IPS-15b (cell line): ENCODE data around the gene ACTN4.

Source experiments
- H3K27me3 ChIP-seq: one replicate; pipeline ENCODE4 v1.6.1; 2013; ENCODE audit warnings: low read length; ENCODE audit not compliant: control insufficient read depth, insufficient read depth
- H3K36me3 ChIP-seq: one replicate; pipeline ENCODE4 v1.6.1; 2013; ENCODE audit warnings: low read length; ENCODE audit not compliant: control insufficient read depth, insufficient read depth
- H3K4me1 ChIP-seq: one replicate; pipeline ENCODE4 v1.6.1; 2013; ENCODE audit warnings: mild to moderate bottlenecking, low read length; ENCODE audit not compliant: control insufficient read depth, insufficient read depth
- H3K4me3 ChIP-seq: one replicate; pipeline ENCODE4 v1.5.1; 2013; ENCODE audit warnings: low read depth, low read length
- H3K9ac ChIP-seq: one replicate; pipeline ENCODE4 v1.6.1; 2013; ENCODE audit warnings: low read depth, mild to moderate bottlenecking, low read length
- H3K9me3 ChIP-seq: one replicate; pipeline ENCODE4 v1.6.1; 2013; ENCODE audit warnings: mild to moderate bottlenecking, low read length; ENCODE audit not compliant: control insufficient read depth, insufficient read depth

ACTN4 gene

GRCh38 chr19:38695832-38696728, 48.6 kb downstream of the ACTN4 start:
- no peaks in the 10 kb centered on the region for H3K27me3 ChIP-seq
- H3K9ac ChIP-seq, result no peak overlapping the region
- peaks cover 43% of the 10 kb centered on the region for H3K36me3 ChIP-seq
- peaks cover 14% of the 10 kb centered on the region for H3K4me1 ChIP-seq
- no peak overlapping the region for H3K4me3 ChIP-seq
- H3K9me3 ChIP-seq, result no peaks in the 10 kb centered on the region

GRCh38 chr19:38696729-38697055, 49.2 kb downstream of the ACTN4 start:
- no peaks in the 10 kb centered on the region for H3K9me3 ChIP-seq
- H3K27me3 ChIP-seq, result no peaks in the 10 kb centered on the region
- H3K9ac ChIP-seq, result no peak overlapping the region
- H3K4me1 ChIP-seq, result peaks cover 14% of the 10 kb centered on the region
- H3K4me3 ChIP-seq, result no peak overlapping the region
- peaks cover 49% of the 10 kb centered on the region for H3K36me3 ChIP-seq

- Histone ChIP-seq H3K4me3 (no peak overlapping the region), H3K27me3 (no peaks in the 10 kb centered on the region), H3K9me3 (no peaks in the 10 kb centered on the region), H3K9ac (peak overlapping the region; percentile 26), H3K4me1 (peaks cover 14% of the 10 kb centered on the region), H3K36me3 (peaks cover 50% of the 10 kb centered on the region)
These were observed 49.7 kb downstream of the ACTN4 start for GRCh38 chr19:38697197-38697596.

- H3K27me3 ChIP-seq, result no peaks in the 10 kb centered on the region
- H3K9me3 ChIP-seq, result no peaks in the 10 kb centered on the region
- H3K4me3 ChIP-seq, result no peak overlapping the region
- H3K9ac ChIP-seq, result peak overlapping the region; percentile 26
- H3K36me3 ChIP-seq, result peaks cover 51% of the 10 kb centered on the region
- peaks cover 14% of the 10 kb centered on the region for H3K4me1 ChIP-seq
These were observed 50.2 kb downstream of the ACTN4 start for GRCh38 chr19:38697641-38698071.

- peaks cover 52% of the 10 kb centered on the region for H3K36me3 ChIP-seq
- H3K9me3 ChIP-seq, result no peaks in the 10 kb centered on the region
- H3K9ac ChIP-seq, result no peak overlapping the region
- H3K4me1 ChIP-seq, result peaks cover 9% of the 10 kb centered on the region
- H3K4me3 ChIP-seq, result no peak overlapping the region
- no peaks in the 10 kb centered on the region for H3K27me3 ChIP-seq
These were observed 51.0 kb downstream of the ACTN4 start for GRCh38 chr19:38698225-38699026.

- no peaks in the 10 kb centered on the region for H3K27me3 ChIP-seq
- H3K9ac ChIP-seq, result no peak overlapping the region
- peaks cover 9% of the 10 kb centered on the region for H3K4me1 ChIP-seq
- H3K9me3 ChIP-seq, result no peaks in the 10 kb centered on the region
- peaks cover 57% of the 10 kb centered on the region for H3K36me3 ChIP-seq
- no peak overlapping the region for H3K4me3 ChIP-seq
These were observed 51.5 kb downstream of the ACTN4 start for GRCh38 chr19:38699027-38699346.

- Histone ChIP-seq H3K4me3 (no peak overlapping the region), H3K4me1 (peaks cover 9% of the 10 kb centered on the region), H3K9ac (no peak overlapping the region), H3K36me3 (peaks cover 61% of the 10 kb centered on the region), H3K27me3 (no peaks in the 10 kb centered on the region), H3K9me3 (no peaks in the 10 kb centered on the region)
These were observed 52.3 kb downstream of the ACTN4 start for GRCh38 chr19:38699647-38700349.

- peaks cover 9% of the 10 kb centered on the region for H3K4me1 ChIP-seq
- H3K9ac ChIP-seq, result no peak overlapping the region
- no peaks in the 10 kb centered on the region for H3K27me3 ChIP-seq
- no peaks in the 10 kb centered on the region for H3K9me3 ChIP-seq
- H3K36me3 ChIP-seq, result peaks cover 68% of the 10 kb centered on the region
- H3K4me3 ChIP-seq, result no peak overlapping the region
These were observed 53.0 kb downstream of the ACTN4 start for GRCh38 chr19:38700350-38700901.

- no peak overlapping the region for H3K4me3 ChIP-seq
- H3K9ac ChIP-seq, result no peak overlapping the region
- peaks cover 73% of the 10 kb centered on the region for H3K36me3 ChIP-seq
- H3K9me3 ChIP-seq, result no peaks in the 10 kb centered on the region
- H3K4me1 ChIP-seq, result peaks cover 9% of the 10 kb centered on the region
- no peaks in the 10 kb centered on the region for H3K27me3 ChIP-seq
These were observed 53.5 kb downstream of the ACTN4 start for GRCh38 chr19:38700902-38701454.

GRCh38 chr19:38701455-38702063, 54.1 kb downstream of the ACTN4 start:
- Histone ChIP-seq H3K9ac (no peak overlapping the region), H3K27me3 (no peaks in the 10 kb centered on the region), H3K4me3 (no peak overlapping the region), H3K36me3 (peaks cover 72% of the 10 kb centered on the region), H3K9me3 (no peaks in the 10 kb centered on the region), H3K4me1 (peaks cover 9% of the 10 kb centered on the region)

- Histone ChIP-seq H3K9me3 (no peaks in the 10 kb centered on the region), H3K36me3 (peaks cover 74% of the 10 kb centered on the region), H3K4me3 (no peak overlapping the region), H3K27me3 (no peaks in the 10 kb centered on the region), H3K9ac (no peak overlapping the region), H3K4me1 (peaks cover 9% of the 10 kb centered on the region)
These were observed 54.8 kb downstream of the ACTN4 start for GRCh38 chr19:38702278-38702677.
